Vagina (tissue), 2 donors: ENCODE data around the gene SPDYE4. TPM values are rescaled to one million over a fixed set of nuclear protein-coding genes. Genes with fewer than 3 reads are reported as not detected.

ENCODE experiments used
- DNase-seq, 2 donors: peaks; one replicate each; pipeline ENCODE4 v3.0.0-alpha.2; 2017; ENCODE audit errors: extremely low spot score in 2 of 2
- H3K27ac ChIP-seq: fragments of 200-600 bp; sonication (generic); one replicate; pipeline ENCODE4 v1.5.1; 2019
- H3K27me3 ChIP-seq: fragments of 200-600 bp; sonication (generic); one replicate; pipeline ENCODE4 v1.5.1; 2019
- H3K36me3 ChIP-seq, 2 donors: fragments of 200-600 bp; sonication (generic); one replicate each; pipeline ENCODE4 v1.5.1; 2017 to 2019
- H3K4me1 ChIP-seq: fragments of 200-600 bp; sonication (generic); one replicate; pipeline ENCODE4 v1.5.1; 2019
- H3K4me3 ChIP-seq, 2 donors: fragments of 200-600 bp; sonication (generic); 1 replicate in 1 of 2; 2 replicates in 1 of 2; pipeline ENCODE4 v1.5.1; 2016 to 2019
- H3K9me3 ChIP-seq: fragments of 200-600 bp; sonication (generic); one replicate; pipeline ENCODE4 v1.5.1; 2019
- CTCF ChIP-seq, 3 experiments: fragments of 450-650 bp in 2 of 3; fragments of 200-600 bp in 1 of 3; sonication (generic) in 1 of 3; IDR thresholded peaks; one replicate each; pipeline ENCODE4 v1.5.1; 2017 to 2019; ENCODE audit warnings: antibody characterized with exemption in 3 of 3, mild to moderate bottlenecking in 2 of 3, moderate library complexity in 2 of 3
- POLR2A ChIP-seq, 2 donors: fragments of 450-650 bp; IDR thresholded peaks; one replicate each; pipeline ENCODE4 v1.6.1; 2017; ENCODE audit warnings: antibody characterized with exemption in 2 of 2, mild to moderate bottlenecking in 2 of 2, moderate library complexity in 2 of 2
- POLR2AphosphoS5 ChIP-seq, 2 donors: sonication (generic); formaldehyde crosslinking; IDR thresholded peaks; one replicate each; pipeline ENCODE4 v1.9.0; 2017; ENCODE audit warnings: antibody characterized with exemption in 2 of 2, mild to moderate bottlenecking in 2 of 2, low read depth in 1 of 2; ENCODE audit not compliant: insufficient read depth in 1 of 2
- intact Hi-C: fragments of 100-400 bp; cut with DNase I; formaldehyde crosslinking; loops from one replicate; pipeline ENCODE4 v1.15.1; 2023
- total RNA-seq: library from RNA; depleted of rRNA; stranded (reverse); fragments of >200 nt; gene quantifications from one replicate; pipeline ENCODE4 v1.2.3, GENCODE V29; 2016

Gene SPDYE4
- total RNA-seq, 1 donor from 2014 or later, result not detected

GRCh38 chr17:8728971-8729370 is 29.4 kb downstream of the SPDYE4 start:
- DNase-seq, result no peak
- no peak for TF ChIP-seq POLR2AphosphoS5 (IDR thresholded peaks at IDR 0.05; ENCODE audit: insufficient read depth in 1 of 2, low read depth in 1 of 2)
- no peak for TF ChIP-seq CTCF (IDR thresholded peaks at IDR 0.05)
- TF ChIP-seq POLR2A (IDR thresholded peaks at IDR 0.05), result no peak
- H3K36me3 ChIP-seq, result no peaks in the 10 kb centered on the region
- H3K4me1 ChIP-seq, result no peaks in the 10 kb centered on the region
- H3K4me3 ChIP-seq, result no peak overlapping the region
- intact Hi-C loops, result no loop called here
- no peaks in the 10 kb centered on the region for H3K9me3 ChIP-seq
- H3K27me3 ChIP-seq, result no peaks in the 10 kb centered on the region
- no peak overlapping the region for H3K27ac ChIP-seq

- H3K27me3 ChIP-seq, result no peaks in the 10 kb centered on the region
- H3K27ac ChIP-seq, result no peak overlapping the region
- TF ChIP-seq POLR2A (IDR thresholded peaks at IDR 0.05) (no peak), POLR2AphosphoS5 (IDR thresholded peaks at IDR 0.05; ENCODE audit: insufficient read depth in 1 of 2, low read depth in 1 of 2) (no peak)
- H3K9me3 ChIP-seq, result no peaks in the 10 kb centered on the region
- intact Hi-C loops, result no loop called here
- no peaks in the 10 kb centered on the region for H3K36me3 ChIP-seq
- H3K4me3 ChIP-seq, result no peak overlapping the region
- H3K4me1 ChIP-seq, result no peaks in the 10 kb centered on the region
- DNase-seq, result no peak
These were observed 30.0 kb downstream of the SPDYE4 start for GRCh38 chr17:8728251-8728938.

- no peak for TF ChIP-seq POLR2AphosphoS5 (IDR thresholded peaks at IDR 0.05; ENCODE audit: insufficient read depth in 1 of 2, low read depth in 1 of 2)
- no peak for TF ChIP-seq POLR2A (IDR thresholded peaks at IDR 0.05)
- TF ChIP-seq CTCF (IDR thresholded peaks at IDR 0.05), result no peak
These were observed 31.3 kb downstream of the SPDYE4 start for GRCh38 chr17:8726941-8727555.

GRCh38 chr17:8725881-8726876 is 32.2 kb downstream of the SPDYE4 start:
- intact Hi-C loops, result no loop called here

More at GRCh38 chr17:8726941-8727555, 31.3 kb downstream of the SPDYE4 start:
- Histone ChIP-seq H3K27ac (no peak overlapping the region), H3K36me3 (no peaks in the 10 kb centered on the region), H3K4me1 (no peaks in the 10 kb centered on the region), H3K27me3 (no peaks in the 10 kb centered on the region), H3K4me3 (no peak overlapping the region), H3K9me3 (no peaks in the 10 kb centered on the region)
- intact Hi-C loops, result no loop called here
- no peak for DNase-seq

More at GRCh38 chr17:8725881-8726876, 32.2 kb downstream of the SPDYE4 start:
- DNase-seq, result no peak
- no peak for TF ChIP-seq POLR2AphosphoS5 (IDR thresholded peaks at IDR 0.05; ENCODE audit: insufficient read depth in 1 of 2, low read depth in 1 of 2)
- TF ChIP-seq CTCF (IDR thresholded peaks at IDR 0.05), result no peak
- TF ChIP-seq POLR2A (IDR thresholded peaks at IDR 0.05), result no peak
- Histone ChIP-seq H3K27ac (no peak overlapping the region), H3K4me3 (no peak overlapping the region), H3K4me1 (no peaks in the 10 kb centered on the region), H3K36me3 (no peaks in the 10 kb centered on the region), H3K27me3 (no peaks in the 10 kb centered on the region), H3K9me3 (no peaks in the 10 kb centered on the region)
